HG03469 (cell line): ENCODE data around the gene SCPEP1.

Experiments
- ATAC-seq: cut with Tn5 transposase; IDR thresholded peaks from one replicate; pipeline ENCODE4 v1.9.1; 2021; ENCODE audit warnings: mild to moderate bottlenecking, moderate library complexity, moderate number of reproducible peaks; ENCODE audit not compliant: unreplicated experiment

The SCPEP1 gene

DNA sequence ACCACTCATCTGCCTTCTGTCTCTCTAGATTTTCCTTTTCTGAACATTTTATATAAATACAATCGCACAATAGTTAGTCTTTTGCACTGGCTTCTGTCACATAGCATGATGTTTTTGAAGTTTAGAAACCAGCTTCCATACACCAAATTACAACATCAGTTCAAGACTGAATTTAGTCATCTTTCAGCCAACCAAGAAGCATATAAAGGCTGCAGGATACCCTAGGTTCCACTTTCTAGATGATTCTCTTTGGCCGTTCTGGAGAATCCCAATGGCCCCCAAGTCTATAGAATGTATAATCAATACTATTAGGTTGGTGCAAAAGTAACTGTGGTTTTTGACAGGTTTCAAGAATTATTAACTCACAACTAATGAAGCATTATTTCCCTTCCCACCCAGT lies 19.4 kb downstream of the SCPEP1 start:
- ATAC-seq = no peak

DNA sequence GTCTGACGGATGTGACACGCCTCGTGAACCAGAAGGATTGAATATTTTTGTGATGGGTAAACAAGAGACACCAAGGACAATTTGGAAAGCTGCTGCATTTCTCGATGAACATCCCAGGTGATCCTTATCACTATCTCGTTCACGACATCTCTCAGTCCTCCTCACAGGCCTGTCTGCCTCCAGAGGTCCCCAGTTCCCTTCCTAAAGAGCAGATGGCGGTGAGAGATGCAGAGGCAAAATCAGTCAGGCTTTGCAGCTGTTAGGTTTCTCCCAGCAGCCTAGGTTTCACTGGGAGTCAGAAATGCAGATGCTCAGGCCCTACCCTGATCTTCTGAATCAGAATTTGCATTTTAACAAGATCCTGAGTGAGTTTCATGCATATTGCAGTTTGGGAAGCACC lies 23.6 kb downstream of the SCPEP1 start:
- no peak for ATAC-seq

DNA sequence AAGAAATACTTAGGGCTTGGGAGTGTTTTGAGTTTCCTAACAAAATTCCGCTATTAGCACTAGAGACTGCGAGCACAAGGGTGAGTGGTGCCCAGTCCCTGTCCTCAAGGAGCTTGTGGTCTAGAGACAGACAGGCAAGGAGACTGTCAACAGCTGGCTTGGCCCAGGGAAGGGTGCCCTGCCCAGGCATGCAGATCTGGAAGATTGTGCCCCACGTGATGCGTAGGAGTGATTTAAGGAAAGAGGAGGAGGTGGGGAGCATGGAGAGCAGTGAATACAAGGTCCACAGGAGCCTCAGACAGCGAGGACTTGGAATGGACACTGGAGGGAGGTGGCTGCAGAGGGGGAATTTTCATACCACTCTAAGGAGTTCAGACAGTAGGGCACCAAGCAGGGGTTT lies 25.0 kb downstream of the SCPEP1 start:
- ATAC-seq = no peak

DNA sequence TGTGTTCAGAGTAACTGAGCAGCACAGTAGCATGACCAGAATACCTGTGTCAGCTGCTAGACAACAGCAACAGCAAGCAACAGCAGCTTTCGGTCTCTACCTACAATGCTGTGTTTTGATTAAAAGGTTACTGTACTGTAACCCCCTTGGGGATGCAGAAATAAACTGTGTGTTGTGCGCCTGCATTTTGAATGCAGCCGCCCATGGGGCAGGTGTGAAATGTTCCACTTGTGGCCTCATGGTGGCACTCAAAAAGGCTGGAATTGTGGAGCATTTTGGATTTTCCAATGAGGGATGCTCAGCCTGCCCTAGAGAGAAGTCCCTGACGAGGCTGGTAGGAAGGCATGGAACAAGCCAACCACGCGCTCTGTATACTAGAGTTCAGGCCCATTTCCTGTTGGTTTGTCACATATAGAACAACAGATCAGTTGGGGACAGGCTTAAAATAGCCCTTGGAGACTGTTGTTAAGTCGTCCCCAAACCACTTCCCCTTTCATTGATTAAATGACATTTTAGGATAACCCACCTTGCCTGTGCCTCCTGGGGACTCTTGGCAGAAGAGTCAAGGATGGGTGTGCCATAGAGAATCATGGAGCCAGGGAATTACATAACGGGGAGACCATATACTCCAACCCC lies 27.1 kb downstream of the SCPEP1 start:
- ATAC-seq = peak; percentile 69

DNA sequence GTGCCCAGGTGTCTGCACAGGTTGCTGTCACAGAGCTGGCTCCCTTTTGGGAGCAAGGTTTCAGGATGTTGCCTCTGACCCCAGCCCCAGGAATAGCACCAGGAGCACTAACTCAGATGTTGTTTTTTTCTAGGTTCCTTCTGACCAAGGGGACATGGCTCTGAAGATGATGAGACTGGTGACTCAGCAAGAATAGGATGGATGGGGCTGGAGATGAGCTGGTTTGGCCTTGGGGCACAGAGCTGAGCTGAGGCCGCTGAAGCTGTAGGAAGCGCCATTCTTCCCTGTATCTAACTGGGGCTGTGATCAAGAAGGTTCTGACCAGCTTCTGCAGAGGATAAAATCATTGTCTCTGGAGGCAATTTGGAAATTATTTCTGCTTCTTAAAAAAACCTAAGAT lies 28.1 kb downstream of the SCPEP1 start:
- no peak for ATAC-seq

DNA sequence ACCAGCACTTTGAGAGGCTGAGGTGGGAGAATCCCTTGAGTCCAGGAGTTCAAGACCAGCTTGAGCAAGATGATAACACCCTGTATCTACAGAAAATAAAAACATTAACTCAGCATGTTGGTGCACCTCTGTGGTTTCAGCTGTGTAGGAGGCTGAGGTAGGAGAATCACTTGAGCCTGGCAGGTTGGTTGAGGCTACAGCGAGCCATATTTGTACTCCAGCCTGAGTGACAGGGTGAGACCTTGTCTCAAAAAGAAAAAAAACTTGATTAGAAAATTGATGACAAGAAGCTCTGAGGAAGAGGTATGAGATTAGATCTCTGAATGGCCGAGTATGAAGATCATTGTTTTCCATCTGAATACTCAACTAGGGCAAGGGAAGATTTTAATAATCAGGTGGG lies 31.0 kb downstream of the SCPEP1 start:
- ATAC-seq = no peak

DNA sequence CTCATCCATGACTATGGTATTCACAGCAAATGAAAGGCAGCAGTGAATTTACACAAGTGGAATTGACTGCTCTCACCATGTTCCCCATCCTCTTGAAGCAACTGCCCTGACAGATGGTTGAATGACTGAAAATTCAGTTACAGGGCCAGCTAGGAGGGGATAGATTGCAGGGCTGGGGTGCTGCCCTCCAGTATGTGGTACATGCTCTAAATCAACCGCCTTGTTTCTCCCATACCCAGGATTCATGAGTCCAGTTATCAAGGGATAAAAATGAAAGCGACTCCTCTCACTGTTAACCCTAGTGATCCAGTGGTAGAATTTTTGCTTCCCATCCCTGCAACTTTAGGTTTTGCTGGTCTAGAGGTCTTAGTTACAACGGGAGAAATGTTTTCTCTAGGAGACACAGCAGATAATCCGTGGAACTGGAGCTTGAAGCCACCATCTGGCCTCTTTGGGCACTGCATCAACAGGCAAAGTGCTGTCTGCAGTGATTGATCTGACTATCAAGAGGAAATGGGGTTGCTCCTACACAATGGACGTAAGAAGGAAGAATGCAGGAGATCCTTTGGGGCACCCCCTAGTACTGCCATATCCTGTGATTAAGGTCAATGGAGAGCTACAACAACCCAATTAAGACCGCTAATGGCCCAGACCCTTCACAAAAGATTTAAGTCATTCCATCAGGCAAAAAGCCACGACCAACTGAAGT lies 32.0 kb downstream of the SCPEP1 start:
- no peak for ATAC-seq

DNA sequence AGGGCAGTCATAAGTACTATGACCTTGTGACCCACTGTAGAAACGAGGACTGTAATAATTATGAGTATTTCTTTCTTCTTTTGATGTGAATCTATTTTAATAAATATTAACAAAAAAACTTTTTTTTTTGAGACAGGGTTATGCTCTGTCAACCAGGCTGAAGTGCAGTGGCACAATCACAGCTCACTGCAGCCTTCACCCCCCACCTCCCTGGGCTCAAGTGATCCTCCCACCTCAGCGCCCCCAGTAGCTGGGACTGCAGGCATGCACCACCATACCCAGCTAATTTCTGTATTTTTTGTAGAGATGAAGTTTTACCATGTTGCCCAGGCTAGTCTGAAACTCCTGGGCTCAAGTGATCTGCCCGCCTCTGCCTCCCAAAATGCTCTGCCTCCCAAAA lies 32.6 kb downstream of the SCPEP1 start:
- ATAC-seq = no peak

DNA sequence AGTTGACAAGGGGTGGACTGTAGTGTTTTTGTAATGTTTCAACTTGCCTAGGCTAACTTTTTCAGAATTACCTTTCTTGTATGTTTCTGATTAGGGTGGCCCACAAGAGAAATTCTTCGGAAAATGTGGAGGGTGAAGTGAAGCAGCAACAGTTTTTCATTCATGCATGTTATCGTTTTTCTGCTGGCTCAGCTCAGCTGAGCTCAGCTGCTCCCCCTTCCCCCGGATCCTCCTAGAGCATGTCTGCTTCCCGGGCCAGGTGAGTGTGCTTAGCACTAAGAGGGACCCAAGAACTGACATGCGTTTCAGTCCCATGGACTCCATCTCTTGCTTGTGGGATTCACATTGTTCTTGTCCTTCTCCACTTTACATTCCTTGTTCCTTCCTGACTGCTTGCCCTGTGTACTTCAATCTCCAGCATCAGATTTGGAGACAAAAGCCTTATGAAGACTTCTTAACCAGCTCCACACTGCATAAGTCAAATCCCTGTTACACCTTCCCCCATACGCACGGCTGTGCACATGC lies 33.6 kb downstream of the SCPEP1 start:
- ATAC-seq = no peak

DNA sequence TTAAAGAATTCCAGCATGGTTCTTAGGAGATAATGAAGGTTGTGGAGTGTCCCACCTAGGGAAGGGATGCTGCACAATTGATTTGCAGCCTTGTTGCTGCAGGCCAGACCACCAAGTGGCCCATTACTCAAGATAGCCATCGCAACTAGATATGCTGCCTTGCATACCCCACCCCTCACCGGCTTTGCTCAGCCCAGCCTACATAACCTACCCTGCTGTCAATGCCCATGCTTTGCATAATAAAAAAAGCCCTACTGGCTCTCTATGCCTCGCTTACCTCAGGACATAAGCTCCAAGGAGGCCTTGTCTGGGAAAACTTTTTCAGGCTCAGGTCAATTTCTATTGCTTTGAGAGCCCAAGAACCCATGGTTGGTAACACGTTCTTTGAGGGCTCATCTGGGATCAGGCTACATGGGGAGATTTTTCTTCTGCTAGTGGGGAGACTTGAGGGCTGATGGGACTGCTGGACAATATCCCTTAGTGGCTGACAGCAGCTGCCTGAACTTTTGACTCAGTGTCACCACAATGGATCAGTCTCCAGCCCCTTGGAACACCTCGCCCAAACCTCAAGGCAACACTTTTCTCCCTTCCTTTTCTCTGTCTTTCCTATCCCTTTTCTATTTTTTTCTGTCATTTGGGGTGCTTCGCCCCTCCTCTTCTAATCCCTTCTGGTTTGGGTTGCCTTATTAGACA lies 38.3 kb downstream of the SCPEP1 start:
- no peak for ATAC-seq

DNA sequence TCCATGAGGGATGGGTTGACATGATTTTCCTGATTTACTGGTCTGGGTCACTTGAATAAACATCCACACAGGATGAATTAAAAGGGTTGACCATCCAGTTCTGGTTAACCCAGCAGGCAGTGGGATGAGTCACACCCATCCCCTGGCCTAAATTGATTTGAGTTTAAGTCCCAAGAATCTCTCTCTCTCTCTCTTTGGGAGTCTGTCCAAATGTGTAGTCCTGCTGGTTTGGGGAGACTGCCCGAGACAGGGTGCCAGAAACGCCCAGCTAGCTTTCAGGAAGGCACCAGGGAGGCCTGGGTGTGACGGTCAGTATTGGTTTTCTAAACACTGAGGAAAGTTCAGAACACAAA lies 38.8 kb downstream of the SCPEP1 start:
- no peak for ATAC-seq

DNA sequence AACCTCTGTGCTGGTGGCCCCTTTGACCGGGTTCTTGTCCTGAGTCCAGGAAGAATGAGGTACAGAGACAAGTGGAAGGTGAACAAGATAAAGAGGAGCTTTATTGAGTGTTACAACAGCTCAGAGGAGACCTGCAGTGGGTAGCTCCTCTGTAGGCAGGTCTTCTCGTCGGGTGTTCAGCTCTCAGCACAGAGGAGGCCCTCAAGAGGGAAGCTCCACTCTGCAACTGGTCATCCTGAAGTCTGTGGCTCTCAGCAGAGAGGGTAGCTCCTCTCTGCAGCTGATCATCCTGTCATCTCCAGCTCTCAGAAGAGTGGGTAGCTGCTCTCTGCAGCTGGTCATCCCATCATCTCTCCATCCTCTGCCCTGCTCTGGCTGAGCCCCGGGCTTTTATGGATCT lies 39.7 kb downstream of the SCPEP1 start:
- ATAC-seq = no peak

DNA sequence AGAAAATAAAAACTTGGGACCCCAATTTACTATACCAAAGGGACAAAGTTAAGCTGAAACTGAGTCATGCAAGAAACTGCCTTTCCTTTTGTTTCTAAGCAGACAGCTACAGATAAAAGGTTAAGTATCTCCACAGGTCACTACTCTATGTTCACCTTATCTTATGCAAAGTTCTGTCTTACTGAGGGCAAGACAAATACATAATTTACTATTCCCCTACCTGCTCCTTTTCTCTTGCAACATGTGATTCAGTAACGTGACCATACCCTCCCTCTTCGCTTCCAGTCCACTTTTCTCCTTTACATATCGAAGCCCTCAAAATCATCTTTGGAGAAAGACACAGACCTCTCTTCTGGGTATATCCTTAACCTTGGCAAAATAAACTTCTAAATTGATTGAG lies 42.3 kb downstream of the SCPEP1 start:
- no peak for ATAC-seq

DNA sequence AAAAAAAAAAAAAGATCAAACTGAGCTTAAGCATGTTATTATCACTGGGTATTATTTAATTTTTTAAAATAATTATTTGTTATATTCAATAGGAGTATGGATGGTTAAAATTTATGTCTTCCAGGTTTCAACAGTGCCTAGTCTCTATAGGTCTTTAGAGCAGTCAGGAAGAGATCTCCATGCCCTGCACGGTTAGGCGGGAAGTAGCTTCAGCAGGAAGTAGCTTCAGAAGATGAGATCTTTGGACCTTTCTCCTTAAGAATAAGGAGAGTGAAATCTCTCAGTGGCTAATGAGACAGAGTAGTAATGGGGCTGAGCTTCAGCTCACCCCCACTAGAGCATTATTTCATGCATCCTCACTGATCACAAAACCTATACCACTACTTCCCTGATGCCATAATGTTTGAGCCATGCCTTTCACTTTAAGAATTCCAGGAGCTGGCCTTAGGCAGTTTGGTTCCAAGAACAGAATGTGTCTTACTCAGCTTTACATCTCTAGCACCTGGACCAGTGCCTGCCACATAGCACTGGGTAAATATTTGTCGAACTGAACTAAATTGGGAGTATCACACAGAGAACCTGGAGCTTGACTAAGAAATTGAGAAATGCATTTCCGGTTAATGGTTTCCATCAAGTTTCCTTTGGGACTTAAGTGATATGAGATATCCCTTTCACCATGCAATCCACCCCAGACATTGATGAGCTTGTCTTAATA lies 43.5 kb downstream of the SCPEP1 start:
- no peak for ATAC-seq

DNA sequence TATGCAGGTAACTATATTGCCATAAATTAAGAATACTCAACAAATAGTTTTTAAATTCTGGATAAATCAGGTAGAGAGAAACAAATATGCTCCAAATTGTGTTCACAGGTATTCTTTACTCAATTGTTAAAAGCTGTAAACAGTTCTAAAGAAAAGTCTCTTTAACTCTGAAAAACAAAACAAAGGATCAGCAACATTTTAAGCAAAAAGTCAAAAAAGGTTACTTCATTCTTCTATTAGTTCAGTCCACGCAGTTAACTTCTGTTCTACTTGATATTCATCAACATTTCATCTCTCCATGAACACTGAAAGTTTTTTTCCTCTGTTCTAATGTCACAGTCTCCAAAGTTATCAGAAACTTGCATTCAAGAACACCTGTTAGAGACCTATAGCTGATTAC lies 47.9 kb downstream of the SCPEP1 start:
- ATAC-seq = no peak

DNA sequence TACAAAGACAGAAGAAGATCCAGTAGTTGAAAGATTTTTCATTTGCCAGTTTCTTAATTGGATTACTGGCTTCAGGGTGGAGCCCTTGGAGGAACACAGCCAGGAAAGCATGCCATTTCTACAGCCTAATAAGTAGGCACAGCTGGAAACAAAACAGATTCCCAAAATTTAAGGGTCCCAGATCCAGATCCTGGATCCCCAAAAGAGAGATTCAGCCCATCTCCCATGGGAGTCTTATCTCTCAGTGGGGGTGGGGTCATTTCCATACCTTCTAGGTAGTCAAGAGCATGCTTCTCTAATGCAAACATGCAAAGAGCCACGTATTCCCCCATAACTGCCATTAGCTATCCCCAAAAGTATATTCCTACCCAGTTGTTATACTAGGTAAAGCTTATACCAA lies 49.9 kb downstream of the SCPEP1 start:
- ATAC-seq = no peak

DNA sequence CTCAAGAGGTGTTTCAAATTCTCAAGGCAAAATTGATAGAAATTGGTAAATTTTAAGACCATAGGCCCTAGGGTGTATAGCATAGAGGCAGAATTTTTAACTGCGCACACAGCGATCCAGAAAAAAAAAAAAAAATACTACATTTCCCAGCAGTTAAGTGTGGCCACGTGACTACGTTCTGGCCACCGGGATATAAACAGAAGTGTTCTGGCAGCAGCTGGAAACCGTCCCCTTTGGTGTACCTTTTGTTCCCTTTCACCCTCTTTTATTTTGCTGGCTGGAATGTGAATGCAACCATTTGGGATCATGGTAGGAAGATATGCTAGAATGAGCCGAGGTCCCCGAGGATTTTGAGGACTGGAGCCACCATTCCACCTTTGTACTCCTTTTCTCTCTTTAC lies 54.4 kb downstream of the SCPEP1 start:
- no peak for ATAC-seq

DNA sequence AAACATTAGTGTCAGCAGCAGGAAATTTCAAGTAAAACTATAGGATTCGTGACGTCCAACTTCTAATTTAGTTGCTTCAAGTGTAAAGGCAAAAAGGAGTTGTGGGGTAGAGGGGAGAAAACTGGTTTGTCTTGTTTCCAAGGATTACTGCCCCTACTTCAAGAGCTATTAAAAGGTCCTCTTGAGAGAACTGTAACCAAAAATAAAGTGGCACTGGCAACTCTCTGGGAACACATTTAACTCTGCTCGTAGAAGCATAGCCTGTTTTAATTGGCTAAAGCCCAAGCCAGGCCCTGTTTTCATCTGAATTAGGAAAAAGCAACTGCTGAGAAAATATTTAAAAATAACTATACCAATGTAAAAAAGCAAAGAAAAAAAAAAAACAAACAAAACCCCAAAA lies 55.4 kb downstream of the SCPEP1 start:
- no peak for ATAC-seq

DNA sequence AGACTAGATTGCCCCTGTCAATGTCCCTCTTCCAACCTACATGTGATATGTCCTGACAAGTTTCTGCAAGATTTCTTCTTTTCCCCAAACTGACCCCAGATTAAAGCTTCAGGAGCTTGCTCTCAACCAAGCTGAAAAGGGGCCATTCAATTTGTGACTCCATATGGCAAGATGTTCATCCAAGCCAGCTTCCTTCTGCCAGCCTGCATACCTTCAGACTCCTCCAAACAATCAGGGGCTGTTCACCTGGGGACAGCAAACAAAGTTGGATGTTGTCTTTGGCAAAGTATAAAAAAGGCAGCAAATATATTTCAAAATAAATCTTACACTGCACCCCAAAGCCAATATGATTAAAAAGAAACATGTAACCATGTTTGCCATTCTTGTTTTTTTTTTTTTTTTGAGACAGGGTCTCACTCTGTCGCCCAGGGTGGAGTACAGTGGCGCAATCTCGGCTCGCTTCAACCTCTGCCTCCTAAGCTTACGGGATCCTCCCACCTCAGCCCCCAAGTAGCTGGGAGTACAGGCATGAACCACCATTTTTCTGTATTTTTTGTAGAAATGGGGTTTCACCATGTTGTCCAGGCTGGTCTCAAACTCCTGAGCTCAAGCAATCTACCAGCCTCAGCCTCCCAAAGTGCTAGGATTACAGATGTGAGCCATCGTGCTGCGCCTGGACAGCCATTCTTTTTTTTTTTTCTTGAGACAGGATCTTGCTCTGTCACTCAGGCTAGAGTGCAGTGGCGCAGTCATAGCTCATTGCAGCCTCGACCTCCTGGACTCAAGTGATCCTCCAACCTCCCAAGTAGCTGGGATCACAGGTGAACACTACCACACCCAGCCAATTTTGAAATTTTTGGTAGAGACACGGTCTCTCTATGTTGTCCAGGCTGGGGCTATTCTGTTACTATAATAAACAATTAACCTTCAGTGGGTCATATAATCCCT lies 57.1 kb downstream of the SCPEP1 start:
- ATAC-seq = no peak

DNA sequence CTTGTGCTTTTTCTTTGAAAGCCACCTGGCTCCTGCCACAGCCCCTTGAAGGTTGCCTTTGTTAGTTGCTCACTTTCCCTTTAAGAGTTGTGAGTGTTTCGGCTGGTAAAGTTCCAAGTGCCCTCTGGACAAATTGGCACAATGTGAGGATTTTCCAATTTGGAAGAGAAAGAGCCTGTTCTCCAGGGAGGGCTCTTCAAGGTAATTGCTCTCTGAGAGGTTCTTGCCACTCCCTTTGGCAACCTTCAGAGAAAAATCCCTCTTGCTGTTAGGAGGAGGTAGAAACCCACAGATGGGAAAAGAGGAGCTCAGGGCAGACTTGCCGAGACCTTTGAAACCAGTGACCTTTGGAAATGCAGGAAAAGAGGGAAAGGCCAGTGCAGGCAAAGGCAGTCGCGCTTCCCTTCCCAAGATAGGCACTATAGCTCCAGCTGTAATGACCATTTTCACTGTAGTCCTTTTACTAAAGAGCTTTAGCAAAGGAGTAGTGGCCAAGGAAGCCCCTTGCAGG lies 58.1 kb downstream of the SCPEP1 start:
- no peak for ATAC-seq
